Endothelial cell of umbilical vein (primary cell): Measurements from ENCODE around the gene TBC1D13. TPM values are rescaled to one million over a fixed set of nuclear protein-coding genes. Genes with fewer than 3 reads are reported as not detected.

ENCODE experiments used
- BruUV-seq: library from RNA; stranded (reverse); fragments of 400-500 nt; replicated peaks from 2 replicates; lab custom pipeline; 2021; lab: Mats Ljungman, UMichigan
- CTCF ChIA-PET: fragments of 300-600, 350-600 bp; sonication (Branson Sonifier 250); formaldehyde crosslinking; loops from one replicate; lab custom pipeline; 2021; ENCODE audit warnings: antibody characterized with exemption, inconsistent platforms; lab: Charles Lee
- POLR2A ChIA-PET: fragments of 300-600, 350-600 bp; sonication (Branson Sonifier 250); formaldehyde crosslinking; loops from one replicate; lab custom pipeline; 2021; ENCODE audit warnings: antibody characterized with exemption, inconsistent platforms; lab: Charles Lee
- DNase-seq: peaks from one replicate; pipeline ENCODE4 v3.0.0-alpha.2; 2011; ENCODE audit warnings: low read depth, low spot score
- FAIRE-seq: peaks from 2 replicates; lab custom pipeline; 2011; peaks lifted over from hg19 to GRCh38; lab: Jason Lieb, UNC
- H2AFZ ChIP-seq: 2 replicates; pipeline ENCODE4 v1.6.0; 2012; ENCODE audit warnings: low read depth, low read length, control low read depth, inconsistent platforms
- H3K27ac ChIP-seq: 2 replicates; pipeline ENCODE4 v1.5.1; 2011; ENCODE audit warnings: low read depth, mild to moderate bottlenecking, control low read depth, low read length, moderate library complexity; ENCODE audit not compliant: insufficient read depth
- H3K27me3 ChIP-seq, 2 experiments: 2 replicates each; pipeline versions ENCODE4 v1.6.0 to v1.6.1; 2011; ENCODE audit warnings: low read length in 2 of 2, mixed read lengths in 1 of 2; ENCODE audit not compliant: control insufficient read depth in 2 of 2, insufficient read depth in 2 of 2
- H3K36me3 ChIP-seq, 2 experiments: 2 replicates in 1 of 2; 3 replicates in 1 of 2; pipeline ENCODE4 v1.5.1; 2011; ENCODE audit warnings: low read length in 2 of 2, mild to moderate bottlenecking in 1 of 2, moderate library complexity in 1 of 2; ENCODE audit not compliant: control insufficient read depth in 2 of 2, insufficient read depth in 2 of 2; ENCODE audit errors: extremely low read depth in 1 of 2
- H3K4me1 ChIP-seq: 3 replicates; pipeline ENCODE4 v1.5.1; 2011; ENCODE audit warnings: mild to moderate bottlenecking, low read length; ENCODE audit not compliant: control insufficient read depth, insufficient read depth; ENCODE audit errors: extremely low read depth
- H3K4me2 ChIP-seq: 2 replicates; pipeline ENCODE4 v1.6.1; 2011; ENCODE audit warnings: low read length, control low read depth, mixed read lengths; ENCODE audit not compliant: insufficient read depth
- H3K4me3 ChIP-seq, 3 experiments: fragments of 200-600 bp in 1 of 3; sonication (generic), shearing (Covaris generic) in 1 of 3; replicated peaks in 1 of 3; 2 replicates each; pipeline ENCODE4 v1.5.1; 2011 to 2016; ENCODE audit warnings: control low read depth in 3 of 3, low read length in 3 of 3, mild to moderate bottlenecking in 2 of 3, inconsistent platforms in 1 of 3, low read depth in 1 of 3, moderate library complexity in 1 of 3; ENCODE audit not compliant: insufficient read depth in 1 of 3
- H3K79me2 ChIP-seq: 2 replicates; pipeline ENCODE4 v1.6.0; 2012; ENCODE audit warnings: low read length, inconsistent platforms; ENCODE audit not compliant: control insufficient read depth, insufficient read depth
- H3K9ac ChIP-seq: replicated peaks from 2 replicates; pipeline ENCODE3; 2011; ENCODE audit warnings: low read length, control low read depth; ENCODE audit not compliant: insufficient read depth; ENCODE audit errors: extremely low read depth
- H3K9me1 ChIP-seq: replicated peaks from 3 replicates; pipeline ENCODE4 v1.6.0; 2011; ENCODE audit warnings: mild to moderate bottlenecking, low read length; ENCODE audit not compliant: control insufficient read depth, insufficient read depth; ENCODE audit errors: extremely low read depth
- H3K9me3 ChIP-seq: replicated peaks from 2 replicates; pipeline ENCODE4 v1.5.1; 2012; ENCODE audit warnings: low read length, inconsistent platforms; ENCODE audit not compliant: control insufficient read depth, insufficient read depth
- H4K20me1 ChIP-seq: replicated peaks from 2 replicates; pipeline ENCODE3; 2011; ENCODE audit warnings: mild to moderate bottlenecking, low read length; ENCODE audit not compliant: control insufficient read depth, insufficient read depth; ENCODE audit errors: extremely low read depth
- EZH2 ChIP-seq: IDR thresholded peaks from 2 replicates; pipeline ENCODE4 v1.6.1; 2012; ENCODE audit warnings: borderline replicate concordance, low read depth, mild to moderate bottlenecking, moderate library complexity, low read length, inconsistent platforms; ENCODE audit not compliant: severe bottlenecking
- FOS ChIP-seq: IDR thresholded peaks from 2 replicates; pipeline ENCODE4 v1.6.1; 2011; ENCODE audit warnings: mild to moderate bottlenecking, low read length, moderate library complexity, borderline replicate concordance; ENCODE audit not compliant: insufficient read depth
- GATA2 ChIP-seq: IDR thresholded peaks from 2 replicates; pipeline ENCODE4 v1.7.0; 2011; ENCODE audit warnings: low read depth, mild to moderate bottlenecking, moderate library complexity, mixed read lengths, low read length; ENCODE audit not compliant: insufficient read length, insufficient read depth
- JUN ChIP-seq: IDR thresholded peaks from 2 replicates; pipeline ENCODE4 v1.6.1; 2011; ENCODE audit warnings: borderline replicate concordance, low read depth; ENCODE audit not compliant: insufficient read length, insufficient read depth
- MYC ChIP-seq: IDR thresholded peaks from one replicate; pipeline ENCODE4 v1.6.1; 2011; ENCODE audit warnings: mild to moderate bottlenecking, low read depth, low read length
- POLR2A ChIP-seq: IDR thresholded peaks from 2 replicates; pipeline ENCODE4 v1.6.1; 2012; ENCODE audit warnings: low read depth, mild to moderate bottlenecking, control low read depth, low read length
- POLR2AphosphoS5 ChIP-seq: IDR thresholded peaks from 2 replicates; pipeline ENCODE4 v1.6.1; 2012; ENCODE audit warnings: low read depth, mild to moderate bottlenecking, control low read depth, low read length, moderate library complexity; ENCODE audit not compliant: insufficient read depth
- dilution Hi-C: fragments of 300-500 bp; cut with MboI; formaldehyde crosslinking; loops from one replicate; pipeline ENCODE4 v1.15.0; 2019; ENCODE audit warnings: low sequenced_read_pairs; ENCODE audit not compliant: extremely low pct_ligation_motif_present
- intact Hi-C: fragments of 100-400 bp; cut with micrococcal nuclease; formaldehyde crosslinking; loops from one replicate; pipeline ENCODE4 v1.10.0; 2022
- polyA plus RNA-seq, 4 experiments: library from polyadenylated mRNA; depleted of rRNA in 3 of 4; stranded (reverse) in 3 of 4; unstranded in 1 of 4; fragments of >200 nt; gene quantifications; 2 replicates each; pipeline versions ENCODE4 v1.2.1 to v1.2.3, GENCODE V29; 2011 to 2012; ENCODE audit warnings: missing spikeins in 1 of 4
- total RNA-seq: library from RNA; stranded (reverse); gene quantifications from 2 replicates; pipeline ENCODE4 v1.2.3, GENCODE V29; 2021
- TF ChIP-seq, protein P1 (sequence below): IDR thresholded peaks from 2 replicates; pipeline ENCODE4 v1.6.1; 2011; ENCODE audit not compliant: insufficient read depth, insufficient read length
- TF ChIP-seq, protein P2 (sequence below), 2 donors: IDR thresholded peaks; 1 replicate in 1 of 2; 2 replicates in 1 of 2; pipeline ENCODE4 v1.5.1; 2011; ENCODE audit warnings: low read length in 2 of 2, mild to moderate bottlenecking in 2 of 2, moderate library complexity in 2 of 2, control low read depth in 1 of 2, inconsistent platforms in 1 of 2, low read depth in 1 of 2; ENCODE audit not compliant: insufficient read depth in 1 of 2; ENCODE audit errors: extremely low read depth in 1 of 2

Gene TBC1D13
- total and polyA plus RNA-seq, 2 donors (not counting 3 experiments of a cell fraction or from before 2014, with no cell fraction given): 35.1 to 41.9 TPM

DNA sequence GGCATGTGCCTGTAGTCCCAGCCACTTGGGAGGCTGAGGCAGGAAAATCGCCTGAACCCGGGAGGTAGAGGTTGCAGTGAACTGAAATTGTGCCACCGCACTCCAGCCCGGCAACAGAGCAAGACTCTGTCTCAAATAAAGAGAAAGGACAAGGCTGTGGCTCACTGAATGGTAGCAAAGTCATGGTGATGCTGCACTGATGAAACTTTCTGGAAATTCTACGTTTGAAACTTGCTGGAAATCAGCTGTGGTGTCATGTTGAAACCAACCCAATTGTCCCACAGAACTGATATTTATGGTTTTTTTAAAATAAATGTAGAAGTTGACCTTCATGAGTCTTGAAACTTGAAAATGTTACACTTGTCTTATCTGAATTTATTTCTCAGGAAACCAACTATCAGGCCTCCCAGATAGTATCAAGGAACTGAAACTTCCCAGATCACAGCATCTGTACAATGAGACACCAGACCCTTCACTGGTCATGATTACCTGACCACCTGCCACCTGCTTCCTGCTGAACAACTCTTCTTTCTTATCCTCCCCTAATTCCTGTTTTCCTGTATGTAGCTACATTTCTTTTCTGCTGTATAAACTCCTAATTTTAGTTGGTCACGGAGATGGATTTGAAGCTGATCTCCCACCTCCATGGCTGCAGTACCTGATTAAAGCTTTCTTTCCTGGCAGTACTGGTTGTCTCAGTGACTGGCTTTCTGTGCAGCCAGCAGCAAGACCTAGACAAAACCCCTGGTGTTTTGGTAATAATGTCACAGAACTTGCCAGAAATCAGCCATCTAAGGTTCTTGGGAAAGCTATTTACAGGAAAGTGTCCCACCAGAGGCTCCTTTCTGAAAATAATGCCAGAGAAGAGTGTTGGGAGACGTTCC is 5.6 kb upstream of the TBC1D13 start:
- Histone ChIP-seq H3K36me3 (no peaks in the 10 kb centered on the region), H3K4me2 (no peak overlapping the region), H2AFZ (no peak overlapping the region), H3K79me2 (no peaks in the 10 kb centered on the region), H3K27me3 (no peaks in the 10 kb centered on the region), H4K20me1 (no peaks in the 10 kb centered on the region), H3K27ac (no peak overlapping the region), H3K4me3 (no peak overlapping the region), H3K9me3 (no peaks in the 10 kb centered on the region), H3K4me1 (no peaks in the 10 kb centered on the region), H3K9ac (no peak overlapping the region), H3K9me1 (no peaks in the 10 kb centered on the region)
- no TSS peak for BruUV-seq
- intact Hi-C loops: no loop called here
- ChIA-PET POLR2A (no interaction called here), CTCF (interaction anchor here (1.1 to 2.2 kb wide), 5 partner anchors 9 to 79 kb away, joined by 3 to 7 read pairs (median 6); partner anchors contain the start of genes ENDOG and PKN3)
- no peak for TF ChIP-seq FOS
- TF ChIP-seq, protein P1, sequence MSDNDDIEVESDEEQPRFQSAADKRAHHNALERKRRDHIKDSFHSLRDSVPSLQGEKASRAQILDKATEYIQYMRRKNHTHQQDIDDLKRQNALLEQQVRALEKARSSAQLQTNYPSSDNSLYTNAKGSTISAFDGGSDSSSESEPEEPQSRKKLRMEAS: no peak
- TF ChIP-seq POLR2AphosphoS5: no peak
- TF ChIP-seq, protein P2, sequence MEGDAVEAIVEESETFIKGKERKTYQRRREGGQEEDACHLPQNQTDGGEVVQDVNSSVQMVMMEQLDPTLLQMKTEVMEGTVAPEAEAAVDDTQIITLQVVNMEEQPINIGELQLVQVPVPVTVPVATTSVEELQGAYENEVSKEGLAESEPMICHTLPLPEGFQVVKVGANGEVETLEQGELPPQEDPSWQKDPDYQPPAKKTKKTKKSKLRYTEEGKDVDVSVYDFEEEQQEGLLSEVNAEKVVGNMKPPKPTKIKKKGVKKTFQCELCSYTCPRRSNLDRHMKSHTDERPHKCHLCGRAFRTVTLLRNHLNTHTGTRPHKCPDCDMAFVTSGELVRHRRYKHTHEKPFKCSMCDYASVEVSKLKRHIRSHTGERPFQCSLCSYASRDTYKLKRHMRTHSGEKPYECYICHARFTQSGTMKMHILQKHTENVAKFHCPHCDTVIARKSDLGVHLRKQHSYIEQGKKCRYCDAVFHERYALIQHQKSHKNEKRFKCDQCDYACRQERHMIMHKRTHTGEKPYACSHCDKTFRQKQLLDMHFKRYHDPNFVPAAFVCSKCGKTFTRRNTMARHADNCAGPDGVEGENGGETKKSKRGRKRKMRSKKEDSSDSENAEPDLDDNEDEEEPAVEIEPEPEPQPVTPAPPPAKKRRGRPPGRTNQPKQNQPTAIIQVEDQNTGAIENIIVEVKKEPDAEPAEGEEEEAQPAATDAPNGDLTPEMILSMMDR (IDR thresholded peaks at IDR 0.05; ENCODE audit: extremely low read depth in 1 of 2, insufficient read depth in 1 of 2, low read depth in 1 of 2, low read length in 2 of 2): no peak
- TF ChIP-seq EZH2: no peak
- TF ChIP-seq POLR2A: no peak
- TF ChIP-seq MYC: no peak
- no peak for TF ChIP-seq GATA2
- no peak for TF ChIP-seq JUN
- dilution Hi-C loops: no loop called here
- FAIRE-seq (no peak), DNase-seq (no peak)
